Breast epithelium (tissue), 4 donors: ENCODE measurements around the gene P3H2. TPM values are rescaled to one million over a fixed set of nuclear protein-coding genes. Genes with fewer than 3 reads are reported as not detected.

Experiments used
- DNase-seq, 2 donors: peaks; one replicate each; pipeline ENCODE4 v3.0.0-alpha.2; 2019; ENCODE audit warnings: low spot score in 2 of 2
- H3K27ac ChIP-seq, 2 donors: fragments of 200-600 bp; sonication (generic) in 1 of 2; one replicate each; pipeline ENCODE4 v1.5.1; 2016 to 2019; ENCODE audit warnings: mild to moderate bottlenecking in 1 of 2
- H3K27me3 ChIP-seq, 2 donors: fragments of 200-600 bp; sonication (generic) in 1 of 2; one replicate each; pipeline versions ENCODE4 v1.5.1 to v1.6.0; 2017 to 2019; ENCODE audit warnings: control low read depth in 1 of 2, mild to moderate bottlenecking in 1 of 2
- H3K36me3 ChIP-seq: fragments of 200-600 bp; one replicate; pipeline ENCODE4 v1.5.1; 2019
- H3K4me1 ChIP-seq, 2 donors: fragments of 200-600 bp; sonication (generic); one replicate each; pipeline ENCODE4 v1.5.1; 2016 to 2019; ENCODE audit warnings: control low read depth in 1 of 2
- H3K4me3 ChIP-seq, 3 donors: fragments of 200-600 bp; sonication (generic); 1 replicate in 2 of 3; 2 replicates in 1 of 3; pipeline ENCODE4 v1.5.1; 2016 to 2019; ENCODE audit warnings: mild to moderate bottlenecking in 3 of 3, moderate library complexity in 2 of 3
- H3K9me3 ChIP-seq, 2 donors: fragments of 200-600 bp; sonication (generic) in 1 of 2; one replicate each; pipeline ENCODE4 v1.5.1; 2016 to 2019; ENCODE audit warnings: control low read depth in 1 of 2
- CTCF ChIP-seq, 3 donors: fragments of 450-650 bp; IDR thresholded peaks; one replicate each; pipeline ENCODE4 v1.5.1; 2016 to 2017; ENCODE audit warnings: antibody characterized with exemption in 3 of 3, mild to moderate bottlenecking in 3 of 3, moderate library complexity in 3 of 3
- POLR2A ChIP-seq: fragments of 450-650 bp; IDR thresholded peaks from one replicate; pipeline ENCODE4 v1.6.1; 2016; ENCODE audit warnings: antibody characterized with exemption, mild to moderate bottlenecking, moderate library complexity
- POLR2AphosphoS5 ChIP-seq, 3 donors: sonication (generic); formaldehyde crosslinking; IDR thresholded peaks; one replicate each; pipeline ENCODE4 v1.6.1; 2017; ENCODE audit warnings: antibody characterized with exemption in 3 of 3
- intact Hi-C: fragments of 100-400 bp; cut with DNase I; formaldehyde crosslinking; loops from one replicate; pipeline ENCODE4 v1.15.1; 2023; ENCODE audit warnings: low total_unique reads
- total RNA-seq, 3 donors: library from RNA; depleted of rRNA; stranded (reverse); fragments of >200 nt; gene quantifications; one replicate each; pipeline ENCODE4 v1.1.0, GENCODE V29; 2016

The P3H2 gene
- total RNA-seq, 3 donors from 2014 or later, result 1.6 to 12.3 (median 10.2) TPM

- Histone ChIP-seq H3K9me3 (no peaks in the 10 kb centered on the region), H3K27me3 (no peaks in the 10 kb centered on the region), H3K36me3 (no peaks in the 10 kb centered on the region), H3K4me1 (no peaks in the 10 kb centered on the region), H3K27ac (no peak overlapping the region), H3K4me3 (no peak overlapping the region)
- no peak for TF ChIP-seq CTCF (IDR thresholded peaks at IDR 0.05)
- TF ChIP-seq POLR2AphosphoS5 (IDR thresholded peaks at IDR 0.05), result no peak
- no peak for TF ChIP-seq POLR2A
- no peak for DNase-seq
- intact Hi-C loops, result no loop called here
Observed at GRCh38 chr3:189914799-189915198, 205.9 kb downstream of the P3H2 start.

- no peaks in the 10 kb centered on the region for H3K36me3 ChIP-seq
- no peak overlapping the region for H3K27ac ChIP-seq
- no peaks in the 10 kb centered on the region for H3K9me3 ChIP-seq
- intact Hi-C loops, result no loop called here
- no peaks in the 10 kb centered on the region for H3K27me3 ChIP-seq
- H3K4me3 ChIP-seq, result no peak overlapping the region
- no peak for DNase-seq
- H3K4me1 ChIP-seq, result no peaks in the 10 kb centered on the region
- TF ChIP-seq POLR2AphosphoS5 (IDR thresholded peaks at IDR 0.05), result no peak
- TF ChIP-seq CTCF (IDR thresholded peaks at IDR 0.05), result no peak
- TF ChIP-seq POLR2A, result no peak
Observed at GRCh38 chr3:189911001-189911400, 209.7 kb downstream of the P3H2 start.

GRCh38 chr3:189909573-189909972 is 211.1 kb downstream of the P3H2 start:
- no peak for TF ChIP-seq POLR2A
- no peak for TF ChIP-seq CTCF (IDR thresholded peaks at IDR 0.05)
- no peak for TF ChIP-seq POLR2AphosphoS5 (IDR thresholded peaks at IDR 0.05)
- intact Hi-C loops, result no loop called here
- H3K36me3 ChIP-seq, result no peaks in the 10 kb centered on the region
- H3K9me3 ChIP-seq, result no peaks in the 10 kb centered on the region
- no peak for DNase-seq
- H3K4me1 ChIP-seq, result no peaks in the 10 kb centered on the region
- H3K4me3 ChIP-seq, result no peak overlapping the region
- H3K27ac ChIP-seq, result no peak overlapping the region
- H3K27me3 ChIP-seq, result no peaks in the 10 kb centered on the region

GRCh38 chr3:189909139-189909538 is 211.6 kb downstream of the P3H2 start:
- no peaks in the 10 kb centered on the region for H3K27me3 ChIP-seq
- no peak overlapping the region for H3K27ac ChIP-seq
- no peaks in the 10 kb centered on the region for H3K36me3 ChIP-seq
- no peak overlapping the region for H3K4me3 ChIP-seq
- DNase-seq, result no peak
- TF ChIP-seq POLR2AphosphoS5 (IDR thresholded peaks at IDR 0.05), result no peak
- no peaks in the 10 kb centered on the region for H3K9me3 ChIP-seq
- intact Hi-C loops, result no loop called here
- H3K4me1 ChIP-seq, result no peaks in the 10 kb centered on the region

- no peak for DNase-seq
- Histone ChIP-seq H3K27me3 (no peaks in the 10 kb centered on the region), H3K36me3 (no peaks in the 10 kb centered on the region), H3K4me3 (no peak overlapping the region), H3K9me3 (no peaks in the 10 kb centered on the region), H3K4me1 (no peaks in the 10 kb centered on the region), H3K27ac (no peak overlapping the region)
- intact Hi-C loops, result no loop called here
- TF ChIP-seq POLR2AphosphoS5 (IDR thresholded peaks at IDR 0.05), result no peak
- no peak for TF ChIP-seq CTCF (IDR thresholded peaks at IDR 0.05)
- no peak for TF ChIP-seq POLR2A
Observed at GRCh38 chr3:189908646-189909045, 212.1 kb downstream of the P3H2 start.

GRCh38 chr3:189907803-189908202 is 212.9 kb downstream of the P3H2 start:
- H3K36me3 ChIP-seq, result no peaks in the 10 kb centered on the region
- H3K27ac ChIP-seq, result no peak overlapping the region
- TF ChIP-seq POLR2AphosphoS5 (IDR thresholded peaks at IDR 0.05) (no peak), CTCF (IDR thresholded peaks at IDR 0.05) (no peak), POLR2A (no peak)

More at GRCh38 chr3:189907803-189908202, 212.9 kb downstream of the P3H2 start:
- no peaks in the 10 kb centered on the region for H3K27me3 ChIP-seq
- no peak for DNase-seq
- no peaks in the 10 kb centered on the region for H3K9me3 ChIP-seq
- intact Hi-C loops, result no loop called here
- H3K4me3 ChIP-seq, result no peak overlapping the region
- no peaks in the 10 kb centered on the region for H3K4me1 ChIP-seq
